Epithelial cell of esophagus (primary cell): ENCODE data around the gene TTC7B.

Experiments used
- DNase-seq: peaks from one replicate; pipeline ENCODE4 v3.0.0; 2010; ENCODE audit warnings: low read depth
- H3K4me3 ChIP-seq: 2 replicates; pipeline ENCODE4 v1.5.1; 2011; ENCODE audit warnings: mild to moderate bottlenecking, low read length, control low read depth
- CTCF ChIP-seq: IDR thresholded peaks from 2 replicates; pipeline ENCODE4 v1.5.1; 2011; ENCODE audit warnings: low read depth, mild to moderate bottlenecking, low read length, control low read depth, inconsistent platforms; ENCODE audit not compliant: insufficient read depth; ENCODE audit errors: missing control alignments

The TTC7B gene

GRCh38 chr14:90522571-90523191, 293.5 kb downstream of the TTC7B start:
- peak; percentile 16 for DNase-seq
- no peak overlapping the region for H3K4me3 ChIP-seq
- TF ChIP-seq CTCF, result no peak

DNA sequence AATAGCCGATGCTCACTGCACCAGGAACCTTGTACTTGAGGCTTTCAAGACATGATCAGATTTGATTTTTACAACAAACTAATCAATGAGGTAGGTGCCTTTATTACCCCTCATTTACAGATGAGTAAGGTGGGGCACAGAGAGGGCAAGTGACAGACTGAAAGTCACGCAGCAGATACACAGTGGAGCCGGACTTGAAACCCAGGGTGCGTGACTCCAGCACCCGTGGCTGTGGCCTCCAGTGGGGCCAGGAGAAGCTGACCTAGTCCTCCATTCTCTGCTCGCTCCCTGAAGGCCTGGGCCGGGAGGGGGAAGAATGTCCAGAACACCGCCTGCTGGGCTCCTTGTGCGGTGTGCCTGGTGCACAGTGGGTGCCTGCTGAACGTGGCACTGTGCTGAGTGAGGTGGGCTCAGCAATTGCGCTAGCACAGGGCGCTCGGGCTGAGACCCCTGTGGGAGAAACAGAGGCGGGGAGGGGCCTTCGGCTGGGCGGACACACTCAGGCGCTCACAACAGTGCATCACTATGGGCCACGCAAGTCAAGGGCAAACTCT, 294.2 kb downstream of the TTC7B start:
- TF ChIP-seq CTCF, result no peak
- DNase-seq, result no peak
- no peak overlapping the region for H3K4me3 ChIP-seq

DNA sequence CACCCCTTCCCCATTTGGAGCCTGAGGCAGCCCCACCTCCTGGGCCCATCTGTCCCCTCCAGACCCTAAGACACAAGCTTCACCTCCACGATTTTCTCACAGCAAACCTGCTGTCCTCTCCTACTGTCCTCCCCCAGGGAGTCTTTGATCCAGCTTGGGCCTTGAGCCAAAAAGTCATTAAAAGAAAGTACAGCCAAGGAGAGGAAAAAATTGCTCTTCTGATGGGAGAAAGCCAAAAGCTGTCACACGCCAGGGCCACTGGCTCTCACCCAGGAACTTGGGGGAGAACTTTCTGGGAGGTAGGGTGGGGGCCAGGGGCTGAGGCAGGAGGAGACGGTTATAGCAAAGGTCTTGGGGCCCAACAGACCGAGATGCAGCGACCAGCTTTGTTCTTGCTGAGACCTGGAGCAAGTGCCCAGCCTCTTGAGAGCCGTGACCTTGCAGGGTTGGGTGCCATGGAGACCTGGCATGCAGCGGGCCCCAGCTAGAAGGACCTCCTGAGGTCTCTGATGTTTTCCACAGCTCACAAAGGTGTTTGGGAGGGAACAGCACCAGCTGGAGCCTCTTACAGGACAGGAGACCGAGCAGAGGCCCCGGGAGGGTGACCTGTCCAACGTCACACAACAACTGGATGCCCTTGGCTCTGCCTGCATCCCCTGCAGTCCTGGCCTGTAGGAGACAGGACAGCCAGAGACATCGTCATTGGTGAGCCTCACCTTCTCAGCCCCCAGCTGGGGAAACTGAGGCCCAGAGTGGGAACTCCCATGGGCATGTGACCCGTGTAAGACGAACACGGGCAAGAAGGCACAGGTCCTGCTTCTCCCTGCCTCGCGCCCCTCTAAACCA, 294.9 kb downstream of the TTC7B start:
- DNase-seq, result no peak
- no peak for TF ChIP-seq CTCF
- no peak overlapping the region for H3K4me3 ChIP-seq

DNA sequence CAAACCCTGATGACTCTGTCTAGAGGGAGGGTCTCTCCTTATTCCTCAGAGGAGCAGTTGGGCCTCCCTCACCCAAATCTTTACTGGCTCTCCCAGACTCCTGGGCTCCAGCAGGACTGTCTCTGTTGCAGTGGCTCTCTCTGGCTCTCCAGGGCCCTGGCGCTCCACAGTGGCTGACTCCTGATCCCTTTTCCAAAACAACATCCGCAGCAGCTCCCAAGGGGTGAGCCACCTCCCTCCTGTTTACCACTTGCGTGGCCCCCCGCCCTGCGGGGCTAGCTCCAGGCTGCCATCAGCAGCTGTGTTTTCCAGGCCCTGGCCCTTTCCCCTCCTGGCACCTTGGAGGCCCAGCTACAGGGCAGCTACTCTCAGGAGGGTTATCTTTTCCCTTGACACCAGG, 295.9 kb downstream of the TTC7B start:
- H3K4me3 ChIP-seq, result no peak overlapping the region
- no peak for TF ChIP-seq CTCF
- no peak for DNase-seq

DNA sequence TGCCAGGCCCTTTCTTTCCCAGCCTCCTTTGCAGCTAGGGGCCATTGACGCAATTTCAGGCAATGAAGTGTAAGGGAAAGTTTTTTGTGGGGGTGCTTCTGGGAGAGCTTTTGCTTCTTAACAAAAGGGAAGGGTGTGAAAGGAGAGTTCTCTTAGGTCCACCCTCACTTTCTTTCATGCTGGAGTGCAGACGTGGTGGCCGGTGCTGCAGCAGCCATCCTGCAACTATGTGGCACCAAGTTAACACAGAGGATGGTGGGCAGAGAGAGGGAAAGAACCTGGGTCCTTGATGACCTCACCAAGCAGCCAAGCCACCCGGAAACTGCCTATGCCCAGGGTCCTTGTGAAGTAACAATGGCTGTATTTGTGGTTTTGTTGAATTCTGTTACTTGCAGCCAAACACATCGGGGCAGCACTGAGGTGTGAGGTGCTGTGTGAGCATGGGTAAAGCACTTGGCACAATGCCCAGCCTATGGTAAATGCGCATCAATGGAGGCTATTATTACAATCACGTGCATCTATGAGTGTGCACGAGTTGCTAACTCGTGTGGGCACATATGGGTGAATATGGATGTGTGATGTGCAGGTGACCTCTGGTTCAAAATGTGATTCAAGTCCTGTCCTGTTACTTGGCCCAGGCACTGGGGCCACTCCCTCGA, 296.8 kb downstream of the TTC7B start:
- H3K4me3 ChIP-seq, result no peak overlapping the region
- TF ChIP-seq CTCF, result no peak
- no peak for DNase-seq

DNA sequence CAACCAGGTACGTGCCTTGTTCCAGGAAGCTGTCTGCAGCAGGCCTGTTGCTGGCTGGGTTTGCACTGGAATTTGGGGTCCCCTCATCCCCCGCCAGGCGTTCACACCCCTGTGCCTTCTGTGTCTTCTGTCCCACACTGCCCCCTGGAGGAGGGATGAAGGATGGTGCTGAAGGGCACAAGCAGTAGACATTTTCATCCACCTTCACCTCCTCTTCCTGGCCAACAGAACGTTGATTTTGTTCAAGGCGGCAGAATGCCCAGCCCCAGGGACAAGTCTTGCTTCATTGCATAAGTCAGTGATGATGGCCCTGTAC, 297.3 kb downstream of the TTC7B start:
- DNase-seq, result peak; percentile 32
- peak; percentile 40 for TF ChIP-seq CTCF

More for the DNA sequence above, 297.3 kb downstream of the TTC7B start:
- no peak overlapping the region for H3K4me3 ChIP-seq
